H1 (cell line): ENCODE data around the gene METTL9. TPM values are rescaled to one million over a fixed set of nuclear protein-coding genes. Genes with fewer than 3 reads are reported as not detected.

ENCODE experiments used
- CTCF ChIA-PET: fragments of 300-600 bp; sonication (Branson Sonifier 250); formaldehyde crosslinking; loops from one replicate; lab custom pipeline; 2021; ENCODE audit not compliant: partially characterized antibody; lab: Charles Lee
- POLR2A ChIA-PET: fragments of 300-600 bp; sonication (Branson Sonifier 250); formaldehyde crosslinking; loops from one replicate; lab custom pipeline; 2021; ENCODE audit warnings: inconsistent platforms; ENCODE audit not compliant: partially characterized antibody; lab: Charles Lee
- DNase-seq, 2 experiments: peaks; one replicate each; pipeline versions ENCODE4 v3.0.0 to v3.0.0-alpha.2; 2010 to 2022; ENCODE audit warnings: low spot score in 2 of 2, low read depth in 1 of 2, mixed read lengths in 1 of 2
- FAIRE-seq: peaks from 2 replicates; lab custom pipeline; 2011; peaks lifted over from hg19 to GRCh38; lab: Jason Lieb, UNC
- H2AFZ ChIP-seq: 2 replicates; pipeline ENCODE4 v1.8.1; 2012; ENCODE audit warnings: low read length, inconsistent platforms
- H2AK5ac ChIP-seq: 2 replicates; pipeline ENCODE4 v1.6.1; 2013; ENCODE audit warnings: low read depth, low read length
- H2BK120ac ChIP-seq: replicated peaks from 2 replicates; pipeline ENCODE3; 2013; ENCODE audit warnings: low read depth, low read length, inconsistent platforms
- H2BK12ac ChIP-seq: 2 replicates; pipeline ENCODE4 v1.6.1; 2013; ENCODE audit warnings: low read depth, low read length
- H2BK15ac ChIP-seq: 2 replicates; pipeline ENCODE4 v1.6.1; 2013; ENCODE audit warnings: low read length
- H2BK20ac ChIP-seq: 2 replicates; pipeline ENCODE4 v1.6.1; 2013; ENCODE audit warnings: low read length
- H2BK5ac ChIP-seq: 2 replicates; pipeline ENCODE4 v1.6.1; 2013; ENCODE audit warnings: low read depth, low read length
- H3K14ac ChIP-seq: 2 replicates; pipeline ENCODE4 v1.6.1; 2013; ENCODE audit warnings: inconsistent platforms; ENCODE audit not compliant: insufficient read length
- H3K18ac ChIP-seq: 2 replicates; pipeline ENCODE4 v1.6.1; 2013; ENCODE audit warnings: low read length; ENCODE audit errors: extremely low read depth
- H3K23ac ChIP-seq: 2 replicates; pipeline ENCODE4 v1.6.1; 2013; ENCODE audit warnings: inconsistent platforms; ENCODE audit not compliant: insufficient read length
- H3K23me2 ChIP-seq: 2 replicates; pipeline ENCODE4 v1.6.1; 2013; ENCODE audit warnings: low read depth, low read length
- H3K27ac ChIP-seq: 2 replicates; pipeline ENCODE4 v1.6.1; 2011; ENCODE audit warnings: low read depth, low read length, inconsistent platforms
- H3K27me3 ChIP-seq, 4 experiments: replicated peaks in 1 of 4; 1 replicate in 1 of 4; 2 replicates in 3 of 4; pipeline versions ENCODE4 v1.6.1 to v1.8.1; 2011 to 2013; ENCODE audit warnings: low read length in 3 of 4, mild to moderate bottlenecking in 3 of 4, inconsistent platforms in 2 of 4, mixed read lengths in 2 of 4, moderate library complexity in 1 of 4; ENCODE audit not compliant: control insufficient read depth in 3 of 4, insufficient read depth in 3 of 4; ENCODE audit errors: extremely low read depth in 1 of 4
- H3K36me3 ChIP-seq, 4 experiments: 2 replicates each; pipeline versions ENCODE4 v1.6.1 to v1.8.1; 2011 to 2013; ENCODE audit warnings: mild to moderate bottlenecking in 4 of 4, low read length in 3 of 4, moderate library complexity in 2 of 4, control low read depth in 1 of 4, inconsistent platforms in 1 of 4; ENCODE audit not compliant: insufficient read depth in 4 of 4, control insufficient read depth in 2 of 4
- H3K4ac ChIP-seq: replicated peaks from 2 replicates; pipeline ENCODE3; 2013; ENCODE audit warnings: low read length, low read depth, mixed read lengths, inconsistent platforms; ENCODE audit not compliant: insufficient read length
- H3K4me1 ChIP-seq, 4 experiments: replicated peaks in 1 of 4; 1 replicate in 1 of 4; 2 replicates in 3 of 4; pipeline versions ENCODE4 v1.6.1 to v1.8.1; 2011 to 2013; ENCODE audit warnings: low read length in 3 of 4, inconsistent platforms in 2 of 4, mixed read lengths in 1 of 4; ENCODE audit not compliant: insufficient read depth in 4 of 4, control insufficient read depth in 3 of 4
- H3K4me2 ChIP-seq, 2 experiments: 2 replicates each; pipeline versions ENCODE4 v1.6.1 to v1.8.1; 2011 to 2013; ENCODE audit warnings: low read depth in 2 of 2, low read length in 2 of 2, control low read depth in 1 of 2, inconsistent platforms in 1 of 2, mild to moderate bottlenecking in 1 of 2; ENCODE audit not compliant: insufficient read depth in 1 of 2
- H3K4me3 ChIP-seq, 4 experiments: fragments of 200-600, 300-600 bp in 1 of 4; sonication (generic), shearing (Covaris generic), sonication (Bioruptor Twin) in 1 of 4; 2 replicates each; pipeline versions ENCODE4 v1.5.1 to v1.8.1; 2011 to 2016; ENCODE audit warnings: low read length in 4 of 4, low read depth in 3 of 4, control low read depth in 2 of 4, inconsistent platforms in 2 of 4, mild to moderate bottlenecking in 2 of 4, mixed read lengths in 1 of 4, moderate library complexity in 1 of 4; ENCODE audit not compliant: insufficient read depth in 2 of 4; ENCODE audit errors: extremely low read depth in 1 of 4
- H3K56ac ChIP-seq: replicated peaks from 2 replicates; pipeline ENCODE3; 2013; ENCODE audit warnings: low read depth, mild to moderate bottlenecking, mixed read lengths, low read length, inconsistent platforms; ENCODE audit not compliant: insufficient read length
- H3K79me1 ChIP-seq: 2 replicates; pipeline ENCODE4 v1.6.1; 2013; ENCODE audit warnings: low read depth, low read length, control low read depth
- H3K79me2 ChIP-seq, 2 experiments: 2 replicates each; pipeline versions ENCODE4 v1.6.1 to v1.8.1; 2012 to 2013; ENCODE audit warnings: low read length in 2 of 2, mild to moderate bottlenecking in 2 of 2, inconsistent platforms in 1 of 2; ENCODE audit not compliant: insufficient read depth in 2 of 2, control insufficient read depth in 1 of 2
- H3K9ac ChIP-seq, 4 experiments: replicated peaks in 1 of 4; 1 replicate in 1 of 4; 2 replicates in 3 of 4; pipeline versions ENCODE4 v1.6.1 to v1.8.1; 2011 to 2013; ENCODE audit warnings: low read depth in 3 of 4, low read length in 3 of 4, control low read depth in 2 of 4, mild to moderate bottlenecking in 2 of 4, moderate library complexity in 2 of 4, inconsistent platforms in 1 of 4; ENCODE audit errors: extremely low read depth in 1 of 4
- H3K9me3 ChIP-seq, 2 experiments: 2 replicates each; pipeline versions ENCODE4 v1.6.1 to v1.8.1; 2012 to 2013; ENCODE audit warnings: mild to moderate bottlenecking in 2 of 2, moderate library complexity in 2 of 2, control low read depth in 1 of 2, inconsistent platforms in 1 of 2, low read depth in 1 of 2, low read length in 1 of 2, mixed read lengths in 1 of 2; ENCODE audit not compliant: insufficient read depth in 2 of 2
- H4K20me1 ChIP-seq, 2 experiments: replicated peaks in 1 of 2; 2 replicates each; pipeline versions ENCODE3 to v1.8.1; 2011 to 2013; ENCODE audit warnings: inconsistent platforms in 2 of 2, low read length in 2 of 2, mild to moderate bottlenecking in 1 of 2; ENCODE audit not compliant: insufficient read depth in 2 of 2, control insufficient read depth in 1 of 2
- H4K5ac ChIP-seq: 2 replicates; pipeline ENCODE4 v1.6.1; 2013; ENCODE audit warnings: low read length, low read depth, mixed read lengths, inconsistent platforms; ENCODE audit not compliant: insufficient read length
- H4K8ac ChIP-seq: 2 replicates; pipeline ENCODE4 v1.8.0; 2013; ENCODE audit warnings: mild to moderate bottlenecking, moderate library complexity, low read length, inconsistent platforms; ENCODE audit not compliant: insufficient read depth; ENCODE audit errors: extremely low read depth
- H4K91ac ChIP-seq: replicated peaks from 2 replicates; pipeline ENCODE3; 2013; ENCODE audit warnings: low read length, mixed read lengths, inconsistent platforms; ENCODE audit not compliant: insufficient read length
- E2F6 ChIP-seq: IDR thresholded peaks from 2 replicates; pipeline ENCODE4 v1.6.1; 2012; ENCODE audit warnings: inconsistent platforms
- NANOG ChIP-seq: IDR thresholded peaks from 2 replicates; pipeline ENCODE4 v1.6.1; 2011; ENCODE audit warnings: low read length, low read depth, mild to moderate bottlenecking, inconsistent platforms; ENCODE audit not compliant: insufficient read depth, poor library complexity, severe bottlenecking
- TEAD4 ChIP-seq: IDR thresholded peaks from 2 replicates; pipeline ENCODE4 v1.6.1; 2012; ENCODE audit warnings: low read depth, low read length, inconsistent platforms, mixed read lengths
- USF2 ChIP-seq: IDR thresholded peaks from 2 replicates; pipeline ENCODE4 v1.6.1; 2011; ENCODE audit warnings: low read length, improper control_type of control experiment
- WGBS, 2 experiments: shearing (Covaris generic) in 1 of 2; methylation state at CpG; one replicate each; pipeline versions ENCODE4 v1.1.6 to v1.1.7; 2013 to 2015; ENCODE audit warnings: low lambda C conversion rate in 2 of 2, mixed read lengths in 2 of 2, inconsistent platforms in 1 of 2, low coverage in 1 of 2, missing lambda C conversion rate in 1 of 2; ENCODE audit not compliant: insufficient replicate concordance in 2 of 2, insufficient coverage in 1 of 2, insufficient read length in 1 of 2; ENCODE audit errors: extremely low coverage in 1 of 2, missing lambda C conversion rate in 1 of 2; 5-methylcytosine and 5-hydroxymethylcytosine counted together
- polyA plus RNA-seq, 7 experiments: library from polyadenylated mRNA; depleted of rRNA in 3 of 7; stranded (reverse) in 5 of 7; unstranded in 2 of 7; fragments of >200 nt in 5 of 7; fragments of 200-250 nt in 2 of 7; gene quantifications; 1 replicate in 5 of 7; 2 replicates in 1 of 7; 4 replicates in 1 of 7; pipeline versions ENCODE4 v1.2.1 to v1.2.3, GENCODE V29; 2011 to 2013; ENCODE audit warnings: missing spikeins in 2 of 7, mixed read lengths in 2 of 7
- total RNA-seq: library from RNA; stranded (reverse); fragmentation: NEBNext Ultra II Directional; extraction: Animal tissue kit (Norgen Biotek cat#: 25700); gene quantifications from 2 replicates; pipeline ENCODE4 v1.2.1, GENCODE V29; 2021

The METTL9 gene
- total and polyA plus RNA-seq, 2 of the 8 experiments (the other 6 are each of a cell fraction or from before 2014, with no cell fraction given) = 45.4 to 112 TPM

GRCh38 chr16:21618281-21618680 is 18.9 kb downstream of the METTL9 start:
- Histone ChIP-seq H3K4ac (no peak overlapping the region), H3K79me2 (peaks cover 0 to 39% of the 10 kb centered on the region in 2 experiments; a peak in 2 of 4 replicates), H4K20me1 (no peaks in the 10 kb centered on the region), H2BK12ac (no peak overlapping the region), H4K91ac (no peak overlapping the region), H3K4me2 (no peak overlapping the region), H3K4me1 (no peaks in the 10 kb centered on the region), H4K5ac (no peak overlapping the region), H3K27me3 (no peaks in the 10 kb centered on the region), H3K56ac (no peak overlapping the region), H3K4me3 (no peak overlapping the region), H2BK5ac (no peak overlapping the region), H2BK15ac (no peak overlapping the region), H3K23me2 (no peaks in the 10 kb centered on the region; the same call in 1 of the 2 replicates), H3K9ac (no peak overlapping the region), H3K14ac (no peak overlapping the region), H4K8ac (no peak overlapping the region), H3K9me3 (no peaks in the 10 kb centered on the region), H2BK120ac (no peak overlapping the region), H2AK5ac (no peak overlapping the region), H3K36me3 (peaks cover 0 to 12% (median 3%) of the 10 kb centered on the region in 4 experiments; a peak in 2 of 8 replicates), H3K23ac (no peak overlapping the region), H2BK20ac (no peak overlapping the region), H3K79me1 (peaks cover 2% of the 10 kb centered on the region), H2AFZ (no peak overlapping the region), H3K27ac (no peak overlapping the region), H3K18ac (no peak overlapping the region)
- POLR2A ChIA-PET = interaction anchor here (1.8 kb wide), 1 partner anchor 14 kb away, joined by 5 read pairs; no protein-coding TSS in a partner anchor
- whole genome bisulfite sequencing, 2 experiments = 92 to 100% methylated on average over 1 to 5 of the region's 5 CpGs
- FAIRE-seq = no peak
- no peak for DNase-seq
- CTCF ChIA-PET = interaction anchor here (1.6 kb wide), 1 partner anchor 19 kb away, joined by 3 read pairs; no protein-coding TSS in a partner anchor
- TF ChIP-seq USF2 (no peak), NANOG (no peak), TEAD4 (no peak), E2F6 (no peak)
